GM12891 (cell line): ENCODE results near the gene PRMT1.

ENCODE experiments used
- DNase-seq: peaks from one replicate; pipeline ENCODE4 v3.0.0; 2011; ENCODE audit warnings: low spot score; ENCODE audit not compliant: insufficient read length
- FAIRE-seq: peaks from 2 replicates; lab custom pipeline; 2011; peaks lifted over from hg19 to GRCh38; lab: Jason Lieb, UNC
- PAX5 ChIP-seq: IDR thresholded peaks from 2 replicates; pipeline ENCODE4 v1.6.1; 2011; ENCODE audit warnings: low read length, moderate library complexity, mild to moderate bottlenecking; ENCODE audit not compliant: insufficient read depth, severe bottlenecking
- POLR2A ChIP-seq: IDR thresholded peaks from 2 replicates; pipeline ENCODE4 v1.6.1; 2011; ENCODE audit warnings: low read depth, low read length, control low read depth
- POLR2AphosphoS5 ChIP-seq: IDR thresholded peaks from 2 replicates; pipeline ENCODE4 v1.6.1; 2011; ENCODE audit warnings: low read depth, low read length, control low read depth
- POU2F2 ChIP-seq: IDR thresholded peaks from 2 replicates; pipeline ENCODE4 v1.6.1; 2011; ENCODE audit warnings: low read depth, mild to moderate bottlenecking, control low read depth, low read length, moderate library complexity
- SPI1 ChIP-seq: IDR thresholded peaks from 2 replicates; pipeline ENCODE4 v1.6.1; 2011; ENCODE audit warnings: low read depth, low read length, control low read depth
- TAF1 ChIP-seq: IDR thresholded peaks from 2 replicates; pipeline ENCODE4 v1.6.1; 2011; ENCODE audit warnings: low read depth, low read length, control low read depth

Gene PRMT1

GRCh38 chr19:49637821-49638738 is 39.0 kb upstream of the PRMT1 start:
- no peak for DNase-seq
- no peak for TF ChIP-seq TAF1
- TF ChIP-seq PAX5 = no peak
- no peak for TF ChIP-seq POLR2AphosphoS5
- no peak for TF ChIP-seq POLR2A
- no peak for TF ChIP-seq POU2F2
- FAIRE-seq = no peak

DNA sequence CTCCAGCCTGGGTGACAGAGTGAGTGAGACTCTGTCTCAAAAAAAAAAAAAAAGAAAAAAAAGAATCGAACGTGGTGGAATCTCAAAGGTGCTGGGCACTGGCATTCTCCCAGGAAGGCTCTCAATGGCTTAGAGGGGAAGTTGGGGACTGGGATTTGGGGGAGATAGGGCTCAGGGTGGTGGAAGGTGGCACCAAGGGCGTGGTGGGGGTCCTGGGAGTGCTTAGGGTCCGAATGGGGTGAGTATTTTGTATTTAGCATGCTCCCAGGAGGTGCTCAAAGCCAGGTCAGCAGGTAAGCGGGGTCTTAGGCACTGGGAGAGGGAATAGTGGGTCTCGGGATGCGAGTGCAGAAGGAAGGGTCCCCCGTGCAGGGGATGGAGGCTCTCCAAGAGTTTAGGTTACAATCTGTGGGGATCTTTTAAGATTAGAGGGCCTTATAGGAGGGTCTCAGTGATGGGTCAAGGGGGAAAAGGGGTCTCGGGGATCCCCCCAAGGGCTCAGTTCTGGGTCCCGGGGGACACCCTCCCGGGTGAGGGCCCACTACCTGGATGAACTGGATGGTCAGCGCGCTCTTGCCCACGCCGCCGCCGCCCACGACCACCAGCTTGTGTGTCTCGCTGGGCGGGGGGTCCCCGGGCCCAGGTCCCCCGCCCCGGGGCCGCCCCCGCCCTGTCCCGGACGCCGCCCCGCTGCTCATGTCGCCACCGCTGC is 37.5 kb upstream of the PRMT1 start:
- no peak for FAIRE-seq
- no peak for TF ChIP-seq SPI1
- no peak for TF ChIP-seq POLR2A
- DNase-seq = no peak

DNA sequence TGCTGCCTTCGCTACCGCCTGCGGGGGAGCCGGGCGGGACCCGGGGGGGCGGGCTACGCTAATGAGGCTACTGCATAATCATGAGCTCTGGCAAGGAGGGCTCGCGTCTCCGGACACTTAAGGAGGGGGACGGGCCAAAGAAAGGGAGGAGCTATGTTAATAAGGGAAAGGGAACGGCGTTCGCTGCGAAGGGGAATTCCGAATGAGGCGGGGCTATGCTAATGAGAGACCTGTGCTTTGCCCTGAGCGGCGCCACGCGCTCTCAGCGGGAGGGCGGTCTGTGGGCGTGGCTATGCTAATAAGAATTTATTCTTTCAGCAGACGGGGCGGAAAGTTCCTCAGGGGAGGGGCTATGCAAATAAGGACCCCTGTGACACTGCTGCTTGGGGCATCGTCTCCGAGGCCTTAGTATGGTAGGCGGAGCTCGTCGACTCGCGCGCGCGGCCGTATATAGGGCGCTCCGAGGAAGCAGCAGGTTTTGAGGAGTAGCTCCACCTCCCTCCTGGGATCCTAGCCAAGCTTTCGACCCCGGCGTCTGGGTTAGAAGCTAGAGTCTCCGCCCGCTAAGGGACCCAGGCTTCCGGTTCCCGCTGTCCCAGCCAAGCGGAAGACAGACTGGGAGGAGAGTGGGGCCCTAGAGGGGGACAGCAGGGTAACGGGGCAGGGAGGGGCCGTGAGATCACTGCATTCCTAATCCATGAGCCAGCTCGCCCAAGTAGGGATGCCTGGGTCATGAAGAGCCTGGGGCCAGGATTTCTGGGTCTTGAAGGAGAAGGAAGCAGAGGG is 36.8 kb upstream of the PRMT1 start, which contains the start of gene RRAS:
Gene RRAS (minus strand): TSS at position 31 of the 786 bp plus-strand sequence. CDS start 45 bp downstream, outside the sequence.
- peak; percentile 98 for FAIRE-seq
- peak; percentile 98 for DNase-seq
- TF ChIP-seq POLR2A = peak; percentile 84
- TF ChIP-seq SPI1 = no peak
- peak; percentile 80; the same call in 1 of the 2 replicates for TF ChIP-seq TAF1
- TF ChIP-seq PAX5 = no peak
- TF ChIP-seq POLR2AphosphoS5 = peak; percentile 85
- TF ChIP-seq POU2F2 = peak; percentile 93

DNA sequence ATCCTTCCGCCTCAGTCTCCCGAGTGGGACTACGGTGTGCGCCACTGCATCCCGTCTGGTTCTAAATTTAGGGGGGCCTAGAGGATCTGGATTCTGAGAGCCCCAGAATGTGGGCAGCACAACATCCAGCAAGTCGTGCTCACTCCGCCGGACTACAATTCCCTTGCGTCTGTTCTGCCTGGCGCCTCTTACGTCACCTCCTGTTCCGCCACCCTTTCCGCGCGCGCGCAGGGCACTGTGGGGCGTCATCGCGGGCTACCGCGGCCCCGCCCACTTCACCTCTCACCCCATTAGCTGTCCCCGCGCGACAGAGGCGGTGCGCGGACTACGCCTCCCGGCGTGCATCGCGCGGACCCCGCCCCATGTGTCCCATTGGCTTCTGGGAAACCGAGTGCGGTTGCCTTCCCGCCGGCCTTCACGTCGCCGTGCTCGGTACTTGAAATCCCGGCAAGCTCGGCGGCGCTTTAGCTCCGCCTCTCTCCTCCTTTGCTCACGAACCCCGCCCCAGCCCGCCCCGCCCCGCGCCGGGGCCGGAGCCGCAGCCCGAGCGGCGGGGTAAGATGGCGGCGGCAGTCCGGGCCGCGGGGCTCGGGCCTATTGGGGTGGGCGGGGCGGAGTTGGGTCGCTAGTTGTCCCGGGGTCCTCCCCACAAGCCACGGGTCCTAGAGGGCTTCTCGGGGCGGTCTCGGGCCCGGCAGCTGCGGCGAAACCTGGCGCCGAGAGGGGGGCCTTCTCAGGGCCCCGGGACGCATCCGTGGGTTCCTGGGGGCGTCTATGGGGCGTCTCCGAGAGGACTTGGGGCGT is 35.2 kb upstream of the PRMT1 start, which contains the start of gene SCAF1:
Gene SCAF1 (plus strand): TSS at position 522 of the 804 bp plus-strand sequence. CDS start 2,818 bp downstream, outside the sequence.
- FAIRE-seq (peak; percentile 100), DNase-seq (peak; percentile 96)
- TF ChIP-seq POU2F2 (peak; percentile 49; the same call in 1 of the 2 replicates), POLR2AphosphoS5 (peak; percentile 66; the same call in 1 of the 2 replicates), TAF1 (peak; percentile 52; the same call in 1 of the 2 replicates), PAX5 (no peak), SPI1 (no peak), POLR2A (peak; percentile 60)

DNA sequence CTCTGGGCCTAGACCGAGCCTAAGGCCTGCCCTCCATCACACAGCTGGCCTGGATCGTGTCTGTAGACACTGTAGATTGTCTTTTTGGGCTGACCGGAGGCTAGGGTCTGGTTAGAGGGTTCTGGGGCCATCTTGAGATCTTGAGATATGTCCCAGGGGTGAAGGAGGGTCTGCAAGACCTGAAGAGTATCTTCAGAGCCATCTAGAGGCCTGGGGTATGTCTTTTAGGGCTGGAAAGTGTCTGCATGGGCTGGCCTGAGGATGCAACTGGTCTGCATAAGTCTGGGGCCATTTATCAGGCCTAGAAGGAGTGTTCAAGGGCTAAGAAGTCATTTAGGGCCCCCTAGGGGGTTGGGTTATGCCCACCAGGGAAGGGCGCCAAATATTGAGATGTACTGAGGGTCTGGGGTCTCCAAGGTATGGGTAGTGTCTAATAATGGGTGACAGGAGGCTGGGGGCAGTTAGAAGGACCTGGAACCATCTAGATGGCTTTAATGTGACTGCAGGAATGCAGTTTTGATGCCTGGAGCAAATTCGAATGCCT is 34.5 kb upstream of the PRMT1 start:
- DNase-seq = no peak
- no peak for FAIRE-seq
- TF ChIP-seq TAF1 (no peak), PAX5 (no peak), POLR2A (no peak), POU2F2 (no peak), POLR2AphosphoS5 (no peak), SPI1 (no peak)

GRCh38 chr19:49643466-49643865 is 33.6 kb upstream of the PRMT1 start:
- TF ChIP-seq POU2F2 = no peak
- DNase-seq = peak; percentile 58
- peak; percentile 58 for FAIRE-seq

GRCh38 chr19:49645592-49645991 is 31.5 kb upstream of the PRMT1 start:
- DNase-seq (no peak), FAIRE-seq (no peak)
- TF ChIP-seq POU2F2 (no peak), PAX5 (no peak), POLR2AphosphoS5 (no peak), SPI1 (no peak), TAF1 (no peak), POLR2A (no peak)

- TF ChIP-seq SPI1 (no peak), POU2F2 (no peak), POLR2AphosphoS5 (no peak), PAX5 (no peak), TAF1 (no peak), POLR2A (no peak)
- DNase-seq (no peak), FAIRE-seq (no peak)
These were observed 31.1 kb upstream of the PRMT1 start for GRCh38 chr19:49645995-49646394.
